Ishikawa (cell line): ENCODE results near the gene GRIK4.
A peak's percentile ranks its signal among the peaks of the same experiment; 100 is the strongest.

Experiments
- CREB1 ChIP-seq: IDR thresholded peaks from 2 replicates; pipeline ENCODE4 v1.6.1; 2012; ENCODE audit warnings: low read depth
- EGR1 ChIP-seq: IDR thresholded peaks from 2 replicates; pipeline ENCODE4 v1.6.1; 2012
- TCF12 ChIP-seq: IDR thresholded peaks from 2 replicates; pipeline ENCODE4 v1.6.1; 2012; ENCODE audit warnings: low read depth
- ZBTB7A ChIP-seq: IDR thresholded peaks from 2 replicates; pipeline ENCODE4 v1.6.1; 2012; ENCODE audit warnings: low read depth
- TF ChIP-seq, protein P1 (sequence below): IDR thresholded peaks from 2 replicates; pipeline ENCODE4 v1.6.1; 2012
- TF ChIP-seq, protein P2 (sequence below): IDR thresholded peaks from 2 replicates; pipeline ENCODE4 v1.6.1; 2012; ENCODE audit warnings: low read depth, mild to moderate bottlenecking

DNA sequence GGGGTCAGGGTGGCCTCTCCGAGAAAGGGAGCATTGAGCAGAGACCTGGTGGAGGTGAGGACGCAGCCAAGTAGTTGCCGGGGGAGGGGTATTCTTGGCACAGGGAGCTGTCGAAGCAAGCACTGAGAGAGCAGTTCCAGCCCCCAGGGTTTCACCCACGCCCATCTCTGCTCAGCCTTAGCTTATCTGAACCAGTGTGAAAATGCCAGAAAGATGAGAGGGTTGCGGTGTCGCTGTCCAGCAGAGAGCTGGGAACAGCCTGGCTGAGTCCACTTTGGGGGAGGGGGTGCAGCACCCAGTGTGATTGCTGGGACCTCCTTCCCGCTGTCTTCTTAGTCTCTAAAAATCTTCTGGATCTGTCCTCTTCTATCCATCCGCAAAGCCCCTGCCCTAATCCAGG is 389.1 kb downstream of the GRIK4 start:
- TF ChIP-seq, protein P1, sequence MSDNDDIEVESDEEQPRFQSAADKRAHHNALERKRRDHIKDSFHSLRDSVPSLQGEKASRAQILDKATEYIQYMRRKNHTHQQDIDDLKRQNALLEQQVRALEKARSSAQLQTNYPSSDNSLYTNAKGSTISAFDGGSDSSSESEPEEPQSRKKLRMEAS, result no peak
- TF ChIP-seq EGR1, result no peak
- no peak for TF ChIP-seq TCF12
- TF ChIP-seq, protein P2, sequence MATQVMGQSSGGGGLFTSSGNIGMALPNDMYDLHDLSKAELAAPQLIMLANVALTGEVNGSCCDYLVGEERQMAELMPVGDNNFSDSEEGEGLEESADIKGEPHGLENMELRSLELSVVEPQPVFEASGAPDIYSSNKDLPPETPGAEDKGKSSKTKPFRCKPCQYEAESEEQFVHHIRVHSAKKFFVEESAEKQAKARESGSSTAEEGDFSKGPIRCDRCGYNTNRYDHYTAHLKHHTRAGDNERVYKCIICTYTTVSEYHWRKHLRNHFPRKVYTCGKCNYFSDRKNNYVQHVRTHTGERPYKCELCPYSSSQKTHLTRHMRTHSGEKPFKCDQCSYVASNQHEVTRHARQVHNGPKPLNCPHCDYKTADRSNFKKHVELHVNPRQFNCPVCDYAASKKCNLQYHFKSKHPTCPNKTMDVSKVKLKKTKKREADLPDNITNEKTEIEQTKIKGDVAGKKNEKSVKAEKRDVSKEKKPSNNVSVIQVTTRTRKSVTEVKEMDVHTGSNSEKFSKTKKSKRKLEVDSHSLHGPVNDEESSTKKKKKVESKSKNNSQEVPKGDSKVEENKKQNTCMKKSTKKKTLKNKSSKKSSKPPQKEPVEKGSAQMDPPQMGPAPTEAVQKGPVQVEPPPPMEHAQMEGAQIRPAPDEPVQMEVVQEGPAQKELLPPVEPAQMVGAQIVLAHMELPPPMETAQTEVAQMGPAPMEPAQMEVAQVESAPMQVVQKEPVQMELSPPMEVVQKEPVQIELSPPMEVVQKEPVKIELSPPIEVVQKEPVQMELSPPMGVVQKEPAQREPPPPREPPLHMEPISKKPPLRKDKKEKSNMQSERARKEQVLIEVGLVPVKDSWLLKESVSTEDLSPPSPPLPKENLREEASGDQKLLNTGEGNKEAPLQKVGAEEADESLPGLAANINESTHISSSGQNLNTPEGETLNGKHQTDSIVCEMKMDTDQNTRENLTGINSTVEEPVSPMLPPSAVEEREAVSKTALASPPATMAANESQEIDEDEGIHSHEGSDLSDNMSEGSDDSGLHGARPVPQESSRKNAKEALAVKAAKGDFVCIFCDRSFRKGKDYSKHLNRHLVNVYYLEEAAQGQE, result peak; percentile 82
- TF ChIP-seq ZBTB7A, result no peak
- no peak for TF ChIP-seq CREB1
